Measurements from ENCODE around the gene KATNB1. TPM values are rescaled to one million over a fixed set of nuclear protein-coding genes. Genes with fewer than 3 reads are reported as not detected.
"Not testable (repeated sequence)": the region's sequence is repeated elsewhere in the genome, so short reads cannot be mapped to it uniquely, and the experiment has no call there.

The KATNB1 gene
- total RNA-seq, 4 donors from 2014 or later, result 13.3 to 27.4 (median 18.1) TPM

DNA sequence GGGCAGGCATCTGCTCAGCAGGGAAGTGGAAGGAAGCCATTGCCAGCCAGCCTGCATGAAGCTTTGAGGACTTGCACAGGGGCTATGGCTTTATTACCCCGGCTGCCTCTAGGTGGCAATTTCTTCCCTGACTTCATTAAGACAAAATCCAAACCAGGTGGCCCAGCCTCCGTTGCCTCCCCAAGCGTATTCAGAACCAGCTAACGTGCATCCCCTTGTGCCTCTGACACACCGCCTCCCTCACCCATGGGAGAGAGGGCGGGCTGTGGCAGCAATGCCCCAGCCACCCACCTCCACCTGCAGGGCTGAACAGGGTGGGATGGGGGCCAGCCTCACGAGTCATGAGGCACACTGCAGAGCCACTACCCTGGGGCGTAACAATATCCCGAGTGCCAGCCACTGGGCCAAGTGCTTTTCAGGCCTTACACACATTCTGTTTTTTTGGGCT, 59.9 kb downstream of the KATNB1 start:
- H3K27ac ChIP-seq, result no peak overlapping the region
- DNase-seq, result no peak
- TF ChIP-seq POLR2A (IDR thresholded peaks at IDR 0.05), result no peak
- TF ChIP-seq, protein P1, sequence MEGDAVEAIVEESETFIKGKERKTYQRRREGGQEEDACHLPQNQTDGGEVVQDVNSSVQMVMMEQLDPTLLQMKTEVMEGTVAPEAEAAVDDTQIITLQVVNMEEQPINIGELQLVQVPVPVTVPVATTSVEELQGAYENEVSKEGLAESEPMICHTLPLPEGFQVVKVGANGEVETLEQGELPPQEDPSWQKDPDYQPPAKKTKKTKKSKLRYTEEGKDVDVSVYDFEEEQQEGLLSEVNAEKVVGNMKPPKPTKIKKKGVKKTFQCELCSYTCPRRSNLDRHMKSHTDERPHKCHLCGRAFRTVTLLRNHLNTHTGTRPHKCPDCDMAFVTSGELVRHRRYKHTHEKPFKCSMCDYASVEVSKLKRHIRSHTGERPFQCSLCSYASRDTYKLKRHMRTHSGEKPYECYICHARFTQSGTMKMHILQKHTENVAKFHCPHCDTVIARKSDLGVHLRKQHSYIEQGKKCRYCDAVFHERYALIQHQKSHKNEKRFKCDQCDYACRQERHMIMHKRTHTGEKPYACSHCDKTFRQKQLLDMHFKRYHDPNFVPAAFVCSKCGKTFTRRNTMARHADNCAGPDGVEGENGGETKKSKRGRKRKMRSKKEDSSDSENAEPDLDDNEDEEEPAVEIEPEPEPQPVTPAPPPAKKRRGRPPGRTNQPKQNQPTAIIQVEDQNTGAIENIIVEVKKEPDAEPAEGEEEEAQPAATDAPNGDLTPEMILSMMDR (IDR thresholded peaks at IDR 0.05), result peak in 2 of 4 experiments; percentile 11 to 19
- no peaks in the 10 kb centered on the region for H3K9me3 ChIP-seq
- H3K36me3 ChIP-seq, result no peaks in the 10 kb centered on the region
- intact Hi-C loops (cut with DNase I; ENCODE audit: low total_unique reads), result no loop called here
- no peak overlapping the region for H3K4me3 ChIP-seq
- peaks cover 0 to 9% of the 10 kb centered on the region in 2 donors for H3K4me1 ChIP-seq
- no peaks in the 10 kb centered on the region for H3K27me3 ChIP-seq

GRCh38 chr16:57796014-57796413, 60.4 kb downstream of the KATNB1 start:
- peaks cover 0 to 14% of the 10 kb centered on the region in 2 donors for H3K4me1 ChIP-seq
- H3K27me3 ChIP-seq; intact Hi-C loops (cut with DNase I; ENCODE audit: low total_unique reads); H3K36me3 ChIP-seq; H3K9me3 ChIP-seq; H3K4me3 ChIP-seq; DNase-seq; H3K27ac ChIP-seq: not testable (repeated sequence)

DNA sequence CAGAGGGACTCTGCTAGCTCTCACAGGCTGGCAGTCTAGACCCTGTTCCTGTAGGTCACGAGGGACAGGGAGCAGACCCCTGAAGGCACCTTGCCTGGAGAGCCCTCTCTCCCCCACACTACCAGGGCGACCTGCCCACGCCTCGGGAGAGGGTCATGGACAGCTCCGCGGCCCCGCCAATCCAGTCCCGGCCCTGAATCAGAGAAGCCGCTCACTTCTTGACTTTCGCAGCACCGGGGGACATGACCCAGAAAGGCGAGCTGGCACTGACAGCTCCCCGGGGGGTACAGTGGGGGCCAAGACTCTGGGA, 61.6 kb downstream of the KATNB1 start:
- DNase-seq, result no peak
- Histone ChIP-seq H3K4me3 (no peak overlapping the region), H3K36me3 (no peaks in the 10 kb centered on the region), H3K27me3 (no peaks in the 10 kb centered on the region), H3K4me1 (peaks cover 0 to 23% of the 10 kb centered on the region in 2 donors), H3K27ac (no peak overlapping the region), H3K9me3 (no peaks in the 10 kb centered on the region)
- intact Hi-C loops (cut with DNase I; ENCODE audit: low total_unique reads), result no loop called here
- TF ChIP-seq, protein P1 (IDR thresholded peaks at IDR 0.05), result no peak
- no peak for TF ChIP-seq POLR2A (IDR thresholded peaks at IDR 0.05)

GRCh38 chr16:57797526-57798266, 62.1 kb downstream of the KATNB1 start:
- no peaks in the 10 kb centered on the region for H3K36me3 ChIP-seq
- no peak for DNase-seq
- TF ChIP-seq POLR2A (IDR thresholded peaks at IDR 0.05), result no peak
- TF ChIP-seq, protein P1 (IDR thresholded peaks at IDR 0.05), result no peak
- H3K27me3 ChIP-seq, result no peaks in the 10 kb centered on the region
- no peaks in the 10 kb centered on the region for H3K9me3 ChIP-seq
- H3K4me1 ChIP-seq, result peaks cover 0 to 23% of the 10 kb centered on the region in 2 donors
- no peak overlapping the region for H3K27ac ChIP-seq
- no peak overlapping the region for H3K4me3 ChIP-seq
- intact Hi-C loops (cut with DNase I; ENCODE audit: low total_unique reads), result no loop called here

DNA sequence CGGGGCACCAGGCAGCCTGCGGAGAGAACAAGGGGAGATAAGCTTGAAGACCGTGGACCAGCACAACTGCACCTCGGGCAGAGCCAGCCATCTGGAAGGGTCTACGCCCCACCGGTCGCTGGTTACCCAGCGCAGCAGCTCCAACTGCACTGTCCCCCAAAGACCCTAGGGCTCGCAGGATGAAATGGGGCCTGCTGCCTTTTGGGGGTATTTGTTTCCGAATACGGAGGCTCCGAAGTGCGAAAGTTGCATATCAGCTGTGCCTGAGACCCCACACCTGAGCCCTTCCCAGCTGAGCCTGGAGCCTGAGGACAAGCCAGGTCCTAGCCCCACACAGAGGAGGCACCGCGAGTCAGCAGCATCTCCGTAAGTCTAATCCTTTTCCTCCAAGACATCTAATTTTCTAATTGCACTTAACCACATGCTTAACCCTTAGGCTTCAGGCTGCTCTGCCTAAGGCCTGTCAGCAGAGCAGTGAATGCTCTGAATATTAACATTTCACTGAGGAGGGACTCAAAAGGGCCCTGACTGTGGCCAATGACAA, 62.8 kb downstream of the KATNB1 start:
- Histone ChIP-seq H3K4me3 (no peak overlapping the region), H3K4me1 (peaks cover 0 to 23% of the 10 kb centered on the region in 2 donors), H3K9me3 (no peaks in the 10 kb centered on the region), H3K27me3 (no peaks in the 10 kb centered on the region), H3K27ac (no peak overlapping the region), H3K36me3 (no peaks in the 10 kb centered on the region)
- TF ChIP-seq POLR2A (IDR thresholded peaks at IDR 0.05), result no peak
- TF ChIP-seq, protein P1 (IDR thresholded peaks at IDR 0.05), result no peak
- intact Hi-C loops (cut with DNase I; ENCODE audit: low total_unique reads), result no loop called here
- DNase-seq, result no peak

All from uterus (tissue), 4 donors.